HepG2 (cell line): ENCODE measurements around the gene GLRX2. TPM values are rescaled to one million over a fixed set of nuclear protein-coding genes. Genes with fewer than 3 reads are reported as not detected.

Experiments
- FOXA1 ChIP-seq, 2 experiments: fragments of 450-650 bp in 1 of 2; sonication (generic) in 1 of 2; formaldehyde crosslinking in 1 of 2; IDR thresholded peaks; 2 replicates each; pipeline versions ENCODE4 v1.4.0 to v1.6.1; 2016 to 2020; ENCODE audit warnings: missing genetic modification reagents in 1 of 2
- HIC2 ChIP-seq: sonication (generic); formaldehyde crosslinking; IDR thresholded peaks from 2 replicates; pipeline ENCODE4 v1.9.0; 2022; ENCODE audit warnings: low read depth, missing genetic modification reagents
- KDM5A ChIP-seq: fragments of 200-600 bp; sonication (generic); IDR thresholded peaks from 2 replicates; pipeline ENCODE4 v1.7.0; 2018; ENCODE audit warnings: antibody characterized with exemption, mild to moderate bottlenecking, low read length, borderline replicate concordance
- LRRFIP1 ChIP-seq: sonication (generic); formaldehyde crosslinking; conservative IDR thresholded peaks from 2 replicates; pipeline ENCODE4 v1.4.0; 2020; ENCODE audit warnings: missing genetic modification reagents
- NFKB2 ChIP-seq: sonication (generic); formaldehyde crosslinking; IDR thresholded peaks from 2 replicates; pipeline ENCODE4 v1.4.0; 2020; ENCODE audit warnings: missing genetic modification reagents, borderline replicate concordance
- PBX3 ChIP-seq: sonication (generic); formaldehyde crosslinking; IDR thresholded peaks from 2 replicates; pipeline ENCODE4 v1.8.1; 2023; ENCODE audit warnings: missing genetic modification reagents, inconsistent platforms, borderline replicate concordance
- polyA plus RNA-seq, 8 experiments: library from polyadenylated mRNA; depleted of rRNA in 3 of 8; stranded (reverse) in 7 of 8; unstranded in 1 of 8; fragments of >200 nt; fragmentation: Illumina TruSeq in 4 of 8; extraction: Trizol in 4 of 8; gene quantifications; 2 replicates each; pipeline versions ENCODE4 v1.2.1 to v1.2.3, GENCODE V29; 2011 to 2016; ENCODE audit warnings: low read depth in 4 of 8, missing spikeins in 1 of 8, mixed read lengths in 1 of 8; ENCODE audit not compliant: insufficient read depth in 1 of 8
- total RNA-seq, 5 experiments: library from RNA; depleted of rRNA; stranded (reverse); fragments of >200 nt; fragmentation: Illumina TruSeq; extraction: Trizol; gene quantifications; 2 replicates each; pipeline ENCODE4 v1.2.3, GENCODE V29; 2016; ENCODE audit warnings: low read depth in 1 of 5
- TF ChIP-seq, protein P1 (sequence below): sonication (generic); formaldehyde crosslinking; IDR thresholded peaks from 2 replicates; pipeline ENCODE4 v1.4.0; 2020; ENCODE audit warnings: missing genetic modification reagents
- TF ChIP-seq, protein P2 (sequence below): IDR thresholded peaks from 2 replicates; pipeline ENCODE4 v1.6.1; 2016
- TF ChIP-seq, protein P3 (sequence below): sonication (generic); formaldehyde crosslinking; IDR thresholded peaks from 2 replicates; pipeline ENCODE4 v1.4.0; 2020; ENCODE audit warnings: missing genetic modification reagents

The GLRX2 gene
- total and polyA plus RNA-seq, 2 of the 13 experiments (the other 11 are each of a cell fraction or from before 2014, with no cell fraction given) = 11.9 to 39.0 TPM

- TF ChIP-seq, protein P1, sequence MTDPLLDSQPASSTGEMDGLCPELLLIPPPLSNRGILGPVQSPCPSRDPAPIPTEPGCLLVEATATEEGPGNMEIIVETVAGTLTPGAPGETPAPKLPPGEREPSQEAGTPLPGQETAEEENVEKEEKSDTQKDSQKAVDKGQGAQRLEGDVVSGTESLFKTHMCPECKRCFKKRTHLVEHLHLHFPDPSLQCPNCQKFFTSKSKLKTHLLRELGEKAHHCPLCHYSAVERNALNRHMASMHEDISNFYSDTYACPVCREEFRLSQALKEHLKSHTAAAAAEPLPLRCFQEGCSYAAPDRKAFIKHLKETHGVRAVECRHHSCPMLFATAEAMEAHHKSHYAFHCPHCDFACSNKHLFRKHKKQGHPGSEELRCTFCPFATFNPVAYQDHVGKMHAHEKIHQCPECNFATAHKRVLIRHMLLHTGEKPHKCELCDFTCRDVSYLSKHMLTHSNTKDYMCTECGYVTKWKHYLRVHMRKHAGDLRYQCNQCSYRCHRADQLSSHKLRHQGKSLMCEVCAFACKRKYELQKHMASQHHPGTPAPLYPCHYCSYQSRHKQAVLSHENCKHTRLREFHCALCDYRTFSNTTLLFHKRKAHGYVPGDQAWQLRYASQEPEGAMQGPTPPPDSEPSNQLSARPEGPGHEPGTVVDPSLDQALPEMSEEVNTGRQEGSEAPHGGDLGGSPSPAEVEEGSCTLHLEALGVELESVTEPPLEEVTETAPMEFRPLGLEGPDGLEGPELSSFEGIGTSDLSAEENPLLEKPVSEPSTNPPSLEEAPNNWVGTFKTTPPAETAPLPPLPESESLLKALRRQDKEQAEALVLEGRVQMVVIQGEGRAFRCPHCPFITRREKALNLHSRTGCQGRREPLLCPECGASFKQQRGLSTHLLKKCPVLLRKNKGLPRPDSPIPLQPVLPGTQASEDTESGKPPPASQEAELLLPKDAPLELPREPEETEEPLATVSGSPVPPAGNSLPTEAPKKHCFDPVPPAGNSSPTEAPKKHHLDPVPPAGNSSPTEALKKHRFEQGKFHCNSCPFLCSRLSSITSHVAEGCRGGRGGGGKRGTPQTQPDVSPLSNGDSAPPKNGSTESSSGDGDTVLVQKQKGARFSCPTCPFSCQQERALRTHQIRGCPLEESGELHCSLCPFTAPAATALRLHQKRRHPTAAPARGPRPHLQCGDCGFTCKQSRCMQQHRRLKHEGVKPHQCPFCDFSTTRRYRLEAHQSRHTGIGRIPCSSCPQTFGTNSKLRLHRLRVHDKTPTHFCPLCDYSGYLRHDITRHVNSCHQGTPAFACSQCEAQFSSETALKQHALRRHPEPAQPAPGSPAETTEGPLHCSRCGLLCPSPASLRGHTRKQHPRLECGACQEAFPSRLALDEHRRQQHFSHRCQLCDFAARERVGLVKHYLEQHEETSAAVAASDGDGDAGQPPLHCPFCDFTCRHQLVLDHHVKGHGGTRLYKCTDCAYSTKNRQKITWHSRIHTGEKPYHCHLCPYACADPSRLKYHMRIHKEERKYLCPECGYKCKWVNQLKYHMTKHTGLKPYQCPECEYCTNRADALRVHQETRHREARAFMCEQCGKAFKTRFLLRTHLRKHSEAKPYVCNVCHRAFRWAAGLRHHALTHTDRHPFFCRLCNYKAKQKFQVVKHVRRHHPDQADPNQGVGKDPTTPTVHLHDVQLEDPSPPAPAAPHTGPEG (CRISPR knock-in tag) = no peak
- TF ChIP-seq NFKB2 (CRISPR knock-in tag) = no peak
- no peak for TF ChIP-seq HIC2 (CRISPR knock-in tag)
- no peak for TF ChIP-seq KDM5A
- TF ChIP-seq, protein P2, sequence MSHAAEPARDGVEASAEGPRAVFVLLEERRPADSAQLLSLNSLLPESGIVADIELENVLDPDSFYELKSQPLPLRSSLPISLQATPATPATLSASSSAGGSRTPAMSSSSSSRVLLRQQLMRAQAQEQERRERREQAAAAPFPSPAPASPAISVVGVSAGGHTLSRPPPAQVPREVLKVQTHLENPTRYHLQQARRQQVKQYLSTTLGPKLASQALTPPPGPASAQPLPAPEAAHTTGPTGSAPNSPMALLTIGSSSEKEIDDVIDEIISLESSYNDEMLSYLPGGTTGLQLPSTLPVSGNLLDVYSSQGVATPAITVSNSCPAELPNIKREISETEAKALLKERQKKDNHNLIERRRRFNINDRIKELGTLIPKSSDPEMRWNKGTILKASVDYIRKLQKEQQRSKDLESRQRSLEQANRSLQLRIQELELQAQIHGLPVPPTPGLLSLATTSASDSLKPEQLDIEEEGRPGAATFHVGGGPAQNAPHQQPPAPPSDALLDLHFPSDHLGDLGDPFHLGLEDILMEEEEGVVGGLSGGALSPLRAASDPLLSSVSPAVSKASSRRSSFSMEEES = no peak
- TF ChIP-seq LRRFIP1 (CRISPR knock-in tag) = no peak
- no peak for TF ChIP-seq PBX3 (CRISPR knock-in tag)
- no peak for TF ChIP-seq FOXA1 (IDR thresholded peaks at IDR 0.05)
- TF ChIP-seq FOXA1 (CRISPR knock-in tag; IDR thresholded peaks at IDR 0.05) = no peak
- TF ChIP-seq, protein P3, sequence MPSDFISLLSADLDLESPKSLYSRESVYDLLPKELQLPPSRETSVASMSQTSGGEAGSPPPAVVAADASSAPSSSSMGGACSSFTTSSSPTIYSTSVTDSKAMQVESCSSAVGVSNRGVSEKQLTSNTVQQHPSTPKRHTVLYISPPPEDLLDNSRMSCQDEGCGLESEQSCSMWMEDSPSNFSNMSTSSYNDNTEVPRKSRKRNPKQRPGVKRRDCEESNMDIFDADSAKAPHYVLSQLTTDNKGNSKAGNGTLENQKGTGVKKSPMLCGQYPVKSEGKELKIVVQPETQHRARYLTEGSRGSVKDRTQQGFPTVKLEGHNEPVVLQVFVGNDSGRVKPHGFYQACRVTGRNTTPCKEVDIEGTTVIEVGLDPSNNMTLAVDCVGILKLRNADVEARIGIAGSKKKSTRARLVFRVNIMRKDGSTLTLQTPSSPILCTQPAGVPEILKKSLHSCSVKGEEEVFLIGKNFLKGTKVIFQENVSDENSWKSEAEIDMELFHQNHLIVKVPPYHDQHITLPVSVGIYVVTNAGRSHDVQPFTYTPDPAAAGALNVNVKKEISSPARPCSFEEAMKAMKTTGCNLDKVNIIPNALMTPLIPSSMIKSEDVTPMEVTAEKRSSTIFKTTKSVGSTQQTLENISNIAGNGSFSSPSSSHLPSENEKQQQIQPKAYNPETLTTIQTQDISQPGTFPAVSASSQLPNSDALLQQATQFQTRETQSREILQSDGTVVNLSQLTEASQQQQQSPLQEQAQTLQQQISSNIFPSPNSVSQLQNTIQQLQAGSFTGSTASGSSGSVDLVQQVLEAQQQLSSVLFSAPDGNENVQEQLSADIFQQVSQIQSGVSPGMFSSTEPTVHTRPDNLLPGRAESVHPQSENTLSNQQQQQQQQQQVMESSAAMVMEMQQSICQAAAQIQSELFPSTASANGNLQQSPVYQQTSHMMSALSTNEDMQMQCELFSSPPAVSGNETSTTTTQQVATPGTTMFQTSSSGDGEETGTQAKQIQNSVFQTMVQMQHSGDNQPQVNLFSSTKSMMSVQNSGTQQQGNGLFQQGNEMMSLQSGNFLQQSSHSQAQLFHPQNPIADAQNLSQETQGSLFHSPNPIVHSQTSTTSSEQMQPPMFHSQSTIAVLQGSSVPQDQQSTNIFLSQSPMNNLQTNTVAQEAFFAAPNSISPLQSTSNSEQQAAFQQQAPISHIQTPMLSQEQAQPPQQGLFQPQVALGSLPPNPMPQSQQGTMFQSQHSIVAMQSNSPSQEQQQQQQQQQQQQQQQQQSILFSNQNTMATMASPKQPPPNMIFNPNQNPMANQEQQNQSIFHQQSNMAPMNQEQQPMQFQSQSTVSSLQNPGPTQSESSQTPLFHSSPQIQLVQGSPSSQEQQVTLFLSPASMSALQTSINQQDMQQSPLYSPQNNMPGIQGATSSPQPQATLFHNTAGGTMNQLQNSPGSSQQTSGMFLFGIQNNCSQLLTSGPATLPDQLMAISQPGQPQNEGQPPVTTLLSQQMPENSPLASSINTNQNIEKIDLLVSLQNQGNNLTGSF (CRISPR knock-in tag) = no peak
Observed at GRCh38 chr1:193115629-193116227, 10.5 kb upstream of the GLRX2 start (continued).
